H9 (cell line): Measurements from ENCODE around the gene FXYD2. TPM values are rescaled to one million over a fixed set of nuclear protein-coding genes. Genes with fewer than 3 reads are reported as not detected.

ENCODE experiments used
- DNase-seq: peaks from one replicate; pipeline ENCODE4 v3.0.0-alpha.2; 2017
- H2AFZ ChIP-seq: one replicate; pipeline ENCODE4 v1.6.1; 2013; ENCODE audit warnings: mild to moderate bottlenecking, low read length, control low read depth, moderate library complexity
- H2AK5ac ChIP-seq: 2 replicates; pipeline ENCODE4 v1.6.1; 2013; ENCODE audit warnings: low read length, control low read depth, mixed read lengths; ENCODE audit not compliant: insufficient read length
- H2BK120ac ChIP-seq: one replicate; pipeline ENCODE4 v1.6.1; 2013; ENCODE audit warnings: low read depth, mild to moderate bottlenecking, low read length, control low read depth, inconsistent platforms; ENCODE audit not compliant: poor library complexity, severe bottlenecking
- H2BK12ac ChIP-seq: 2 replicates; pipeline ENCODE4 v1.6.1; 2013; ENCODE audit warnings: low read length, control low read depth, mixed read lengths, low read depth; ENCODE audit not compliant: insufficient read length
- H2BK15ac ChIP-seq: 2 replicates; pipeline ENCODE4 v1.6.1; 2013; ENCODE audit warnings: low read depth, low read length, control low read depth
- H2BK20ac ChIP-seq: one replicate; pipeline ENCODE4 v1.6.1; 2013; ENCODE audit warnings: low read depth, mild to moderate bottlenecking, low read length, control low read depth, inconsistent platforms; ENCODE audit not compliant: poor library complexity, severe bottlenecking
- H2BK5ac ChIP-seq: 2 replicates; pipeline ENCODE4 v1.6.1; 2013; ENCODE audit warnings: low read length, control low read depth, mixed read lengths; ENCODE audit not compliant: insufficient read length
- H3K14ac ChIP-seq: 2 replicates; pipeline ENCODE4 v1.6.1; 2013; ENCODE audit warnings: low read length, control low read depth; ENCODE audit not compliant: insufficient read depth
- H3K18ac ChIP-seq: 2 replicates; pipeline ENCODE4 v1.6.1; 2013; ENCODE audit warnings: low read depth, mild to moderate bottlenecking, mixed read lengths, low read length, control low read depth; ENCODE audit not compliant: insufficient read length
- H3K23ac ChIP-seq: 2 replicates; pipeline ENCODE4 v1.6.1; 2013; ENCODE audit warnings: low read length, control low read depth, mixed read lengths, low read depth; ENCODE audit not compliant: insufficient read length
- H3K23me2 ChIP-seq: 2 replicates; pipeline ENCODE4 v1.6.1; 2013; ENCODE audit warnings: low read depth, mild to moderate bottlenecking, mixed read lengths, low read length, control low read depth; ENCODE audit not compliant: insufficient read length, poor library complexity, severe bottlenecking
- H3K27ac ChIP-seq: 2 replicates; pipeline ENCODE4 v1.5.1; 2013; ENCODE audit warnings: low read length, control low read depth, mixed read lengths, low read depth; ENCODE audit not compliant: insufficient read length
- H3K27me3 ChIP-seq: 2 replicates; pipeline ENCODE4 v1.6.1; 2013; ENCODE audit warnings: low read length, control low read depth, inconsistent platforms; ENCODE audit not compliant: insufficient read depth
- H3K4ac ChIP-seq: 2 replicates; pipeline ENCODE4 v1.6.1; 2013; ENCODE audit warnings: low read depth, mild to moderate bottlenecking, control low read depth, inconsistent platforms, low read length, moderate library complexity
- H3K4me1 ChIP-seq: 2 replicates; pipeline ENCODE4 v1.6.1; 2013; ENCODE audit warnings: low read length, control low read depth, inconsistent platforms; ENCODE audit not compliant: insufficient read depth
- H3K4me2 ChIP-seq: 2 replicates; pipeline ENCODE4 v1.6.1; 2013; ENCODE audit warnings: low read length, control low read depth, mixed read lengths; ENCODE audit not compliant: insufficient read length, insufficient read depth
- H3K56ac ChIP-seq: 2 replicates; pipeline ENCODE4 v1.6.1; 2013; ENCODE audit warnings: low read depth, mild to moderate bottlenecking, mixed read lengths, low read length, control low read depth; ENCODE audit not compliant: insufficient read length
- H3K79me1 ChIP-seq: 2 replicates; pipeline ENCODE4 v1.6.1; 2013; ENCODE audit warnings: low read depth, mild to moderate bottlenecking, moderate library complexity, low read length, control low read depth, inconsistent platforms; ENCODE audit not compliant: insufficient read depth, poor library complexity, severe bottlenecking
- H3K79me2 ChIP-seq: 2 replicates; pipeline ENCODE4 v1.6.1; 2013; ENCODE audit warnings: low read length, control low read depth, inconsistent platforms; ENCODE audit not compliant: insufficient read depth
- H3K9ac ChIP-seq: 2 replicates; pipeline ENCODE4 v1.6.1; 2013; ENCODE audit warnings: low read length, control low read depth, mixed read lengths; ENCODE audit not compliant: insufficient read length; ENCODE audit errors: extremely low read depth
- H3K9me3 ChIP-seq: one replicate; pipeline ENCODE4 v1.6.1; 2013; ENCODE audit warnings: low read depth, low read length, inconsistent platforms; ENCODE audit not compliant: control insufficient read depth
- H3T11ph ChIP-seq: one replicate; pipeline ENCODE4 v1.6.1; 2013; ENCODE audit warnings: mild to moderate bottlenecking, low read length, control low read depth, inconsistent platforms
- H4K20me1 ChIP-seq: one replicate; pipeline ENCODE4 v1.6.1; 2013; ENCODE audit not compliant: control insufficient read depth, insufficient read length, insufficient read depth
- H4K5ac ChIP-seq: 2 replicates; pipeline ENCODE4 v1.6.1; 2013; ENCODE audit warnings: low read depth, mild to moderate bottlenecking, mixed read lengths, low read length, control low read depth; ENCODE audit not compliant: insufficient read length
- H4K8ac ChIP-seq: replicated peaks from 2 replicates; pipeline ENCODE4 v1.6.1; 2013; ENCODE audit warnings: low read length, control low read depth, mixed read lengths, low read depth; ENCODE audit not compliant: insufficient read length
- H4K91ac ChIP-seq: 2 replicates; pipeline ENCODE4 v1.6.1; 2013; ENCODE audit warnings: low read depth, mild to moderate bottlenecking, moderate library complexity, mixed read lengths, low read length, control low read depth; ENCODE audit not compliant: insufficient read length
- H3K27ac Mint-ChIP-seq, 3 experiments: 2 replicates in 2 of 3; 3 replicates in 1 of 3; pipeline ENCODE4 v1.8.0; 2020 to 2021; ENCODE audit warnings: mixed read lengths in 3 of 3, mild to moderate bottlenecking in 1 of 3, moderate library complexity in 1 of 3
- H3K27me3 Mint-ChIP-seq: 2 replicates; pipeline ENCODE4 v1.8.0; 2021; ENCODE audit warnings: low read depth, mild to moderate bottlenecking, moderate library complexity, mixed read lengths
- H3K36me3 Mint-ChIP-seq, 3 experiments: 2 replicates in 2 of 3; 3 replicates in 1 of 3; pipeline ENCODE4 v1.8.0; 2020 to 2021; ENCODE audit warnings: low read depth in 3 of 3, mixed read lengths in 3 of 3; ENCODE audit not compliant: insufficient read depth in 1 of 3
- H3K4me1 Mint-ChIP-seq, 2 experiments: 2 replicates each; pipeline ENCODE4 v1.8.0; 2020; ENCODE audit warnings: mixed read lengths in 2 of 2
- H3K4me3 Mint-ChIP-seq, 2 experiments: 2 replicates in 1 of 2; 3 replicates in 1 of 2; pipeline ENCODE4 v1.8.0; 2020 to 2021; ENCODE audit warnings: mild to moderate bottlenecking in 2 of 2, mixed read lengths in 2 of 2, moderate library complexity in 1 of 2
- H3K9me3 Mint-ChIP-seq, 2 experiments: 2 replicates in 1 of 2; 3 replicates in 1 of 2; pipeline ENCODE4 v1.8.0; 2020; ENCODE audit warnings: mild to moderate bottlenecking in 2 of 2, mixed read lengths in 2 of 2, moderate library complexity in 1 of 2
- CTCF ChIP-seq: fragments of 200-600 bp; sonication (generic); conservative IDR thresholded peaks from 3 replicates; pipeline ENCODE4 v1.8.0; 2021; ENCODE audit warnings: antibody characterized with exemption, mild to moderate bottlenecking
- WGBS: extraction: QIAGEN DNeasy Blood & Tissue Kit; methylation state at CpG from one replicate; pipeline ENCODE4 v1.1.7; 2013; ENCODE audit warnings: missing lambda C conversion rate, low lambda C conversion rate, mixed read lengths; ENCODE audit not compliant: insufficient read length; ENCODE audit errors: extremely low coverage; 5-methylcytosine and 5-hydroxymethylcytosine counted together
- total RNA-seq: library from RNA; stranded (reverse); gene quantifications from 2 replicates; pipeline ENCODE4 v1.2.1, GENCODE V29; 2021

FXYD2 gene
- total RNA-seq, 1 experiment from 2014 or later, result 0.79 TPM

- Histone ChIP-seq H3K79me2 (no peaks in the 10 kb centered on the region), H2BK12ac (no peak overlapping the region), H3K23ac (no peak overlapping the region), H2BK120ac (no peak overlapping the region), H3K23me2 (peaks cover 3% of the 10 kb centered on the region), H3K14ac (peak overlapping the region; percentile 64), H4K5ac (no peak overlapping the region), H4K8ac (no peak overlapping the region), H2BK20ac (peak overlapping the region; percentile 12), H4K20me1 (no peaks in the 10 kb centered on the region), H2AK5ac (no peak overlapping the region), H3K18ac (no peak overlapping the region), H2AFZ (no peak overlapping the region), H3K56ac (no peak overlapping the region), H3K9me3 (no peaks in the 10 kb centered on the region), H3T11ph (no peak overlapping the region), H3K9ac (no peak overlapping the region), H3K4ac (no peak overlapping the region), H3K79me1 (no peaks in the 10 kb centered on the region), H3K4me1 (no peaks in the 10 kb centered on the region; the same call in 1 of the 2 replicates), H3K27me3 (no peaks in the 10 kb centered on the region), H4K91ac (peak overlapping the region; percentile 27), H3K4me2 (no peak overlapping the region), H2BK15ac (no peak overlapping the region), H2BK5ac (no peak overlapping the region), H3K27ac (no peak overlapping the region)
- Mint-ChIP-seq H3K4me1 (peaks cover 58 to 66% of the 10 kb centered on the region in 2 experiments), H3K36me3 (no peaks in the 10 kb centered on the region), H3K4me3 (no peak overlapping the region; a peak in 2 of 5 replicates), H3K27ac (peak overlapping the region in 2 of 3 experiments; percentile 52 to 89; a peak in 3 of 7 replicates), H3K27me3 (peaks cover 6% of the 10 kb centered on the region; the same call in 1 of the 2 replicates), H3K9me3 (no peaks in the 10 kb centered on the region; a peak in 1 of 5 replicates)
- TF ChIP-seq CTCF, result no peak
- no CpG with 5 or more reads among the region's 20 CpGs for WGBS
- peak; percentile 70 for DNase-seq
Measured at GRCh38 chr11:117816151-117816741, 8.3 kb downstream of the FXYD2 start.
